NCI-H69 (cell line): ENCODE measurements around the gene NIPSNAP2.
"Not testable (repeated sequence)": the region's sequence is repeated elsewhere in the genome, so short reads cannot be mapped to it uniquely, and the experiment has no call there.

Source experiments
- DNase-seq: peaks from one replicate; lab custom pipeline; 2025; lab: John Stamatoyannopoulos, UW

The NIPSNAP2 gene

GRCh38 chr7:56047446-56048116 lies 83.2 kb downstream of the NIPSNAP2 start:
- not testable (repeated sequence) for DNase-seq

- no peak for DNase-seq
Observed at GRCh38 chr7:56048245-56048644, 83.9 kb downstream of the NIPSNAP2 start.

- DNase-seq: peak; percentile 82
Observed at GRCh38 chr7:56048763-56049162, 84.4 kb downstream of the NIPSNAP2 start.
